ENCODE data around the gene MRPS24. TPM values are rescaled to one million over a fixed set of nuclear protein-coding genes. Genes with fewer than 3 reads are reported as not detected.

The MRPS24 gene
- total and polyA plus RNA-seq, 10 of the 15 experiments (the other 5 are each of a cell fraction or from before 2014, with no cell fraction given), result 27.6 to 164 (median 106) TPM

DNA sequence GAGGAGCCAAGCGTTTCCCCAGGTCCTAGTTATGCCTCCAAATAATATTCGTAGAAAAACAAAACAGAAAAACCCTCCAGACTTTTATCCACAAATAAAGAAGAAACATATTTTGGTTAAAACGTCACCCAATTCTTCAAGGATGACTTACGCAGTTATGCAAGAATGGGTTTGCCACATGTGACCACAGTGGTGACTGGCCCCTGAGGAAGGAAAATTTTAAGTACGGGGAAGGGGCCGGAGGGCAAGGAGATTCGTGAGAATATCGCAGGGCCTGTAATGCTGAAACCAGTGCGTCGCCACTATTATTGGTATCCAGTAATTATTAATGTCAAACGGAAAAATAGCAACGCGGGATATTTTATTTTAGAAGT, 537 bp upstream of the MRPS24 start (continued):
- TF ChIP-seq, protein P1, sequence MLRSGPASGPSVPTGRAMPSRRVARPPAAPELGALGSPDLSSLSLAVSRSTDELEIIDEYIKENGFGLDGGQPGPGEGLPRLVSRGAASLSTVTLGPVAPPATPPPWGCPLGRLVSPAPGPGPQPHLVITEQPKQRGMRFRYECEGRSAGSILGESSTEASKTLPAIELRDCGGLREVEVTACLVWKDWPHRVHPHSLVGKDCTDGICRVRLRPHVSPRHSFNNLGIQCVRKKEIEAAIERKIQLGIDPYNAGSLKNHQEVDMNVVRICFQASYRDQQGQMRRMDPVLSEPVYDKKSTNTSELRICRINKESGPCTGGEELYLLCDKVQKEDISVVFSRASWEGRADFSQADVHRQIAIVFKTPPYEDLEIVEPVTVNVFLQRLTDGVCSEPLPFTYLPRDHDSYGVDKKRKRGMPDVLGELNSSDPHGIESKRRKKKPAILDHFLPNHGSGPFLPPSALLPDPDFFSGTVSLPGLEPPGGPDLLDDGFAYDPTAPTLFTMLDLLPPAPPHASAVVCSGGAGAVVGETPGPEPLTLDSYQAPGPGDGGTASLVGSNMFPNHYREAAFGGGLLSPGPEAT (IDR thresholded peaks at IDR 0.05; ENCODE audit: low read depth), result 0 out of 2 replicates have a peak, but pooled peaks have one; percentile 2
- TF ChIP-seq, protein P2, sequence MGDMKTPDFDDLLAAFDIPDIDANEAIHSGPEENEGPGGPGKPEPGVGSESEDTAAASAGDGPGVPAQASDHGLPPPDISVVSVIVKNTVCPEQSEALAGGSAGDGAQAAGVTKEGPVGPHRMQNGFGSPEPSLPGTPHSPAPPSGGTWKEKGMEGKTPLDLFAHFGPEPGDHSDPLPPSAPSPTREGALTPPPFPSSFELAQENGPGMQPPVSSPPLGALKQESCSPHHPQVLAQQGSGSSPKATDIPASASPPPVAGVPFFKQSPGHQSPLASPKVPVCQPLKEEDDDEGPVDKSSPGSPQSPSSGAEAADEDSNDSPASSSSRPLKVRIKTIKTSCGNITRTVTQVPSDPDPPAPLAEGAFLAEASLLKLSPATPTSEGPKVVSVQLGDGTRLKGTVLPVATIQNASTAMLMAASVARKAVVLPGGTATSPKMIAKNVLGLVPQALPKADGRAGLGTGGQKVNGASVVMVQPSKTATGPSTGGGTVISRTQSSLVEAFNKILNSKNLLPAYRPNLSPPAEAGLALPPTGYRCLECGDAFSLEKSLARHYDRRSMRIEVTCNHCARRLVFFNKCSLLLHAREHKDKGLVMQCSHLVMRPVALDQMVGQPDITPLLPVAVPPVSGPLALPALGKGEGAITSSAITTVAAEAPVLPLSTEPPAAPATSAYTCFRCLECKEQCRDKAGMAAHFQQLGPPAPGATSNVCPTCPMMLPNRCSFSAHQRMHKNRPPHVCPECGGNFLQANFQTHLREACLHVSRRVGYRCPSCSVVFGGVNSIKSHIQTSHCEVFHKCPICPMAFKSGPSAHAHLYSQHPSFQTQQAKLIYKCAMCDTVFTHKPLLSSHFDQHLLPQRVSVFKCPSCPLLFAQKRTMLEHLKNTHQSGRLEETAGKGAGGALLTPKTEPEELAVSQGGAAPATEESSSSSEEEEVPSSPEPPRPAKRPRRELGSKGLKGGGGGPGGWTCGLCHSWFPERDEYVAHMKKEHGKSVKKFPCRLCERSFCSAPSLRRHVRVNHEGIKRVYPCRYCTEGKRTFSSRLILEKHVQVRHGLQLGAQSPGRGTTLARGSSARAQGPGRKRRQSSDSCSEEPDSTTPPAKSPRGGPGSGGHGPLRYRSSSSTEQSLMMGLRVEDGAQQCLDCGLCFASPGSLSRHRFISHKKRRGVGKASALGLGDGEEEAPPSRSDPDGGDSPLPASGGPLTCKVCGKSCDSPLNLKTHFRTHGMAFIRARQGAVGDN (IDR thresholded peaks at IDR 0.05), result no peak
- TF ChIP-seq, protein P3, sequence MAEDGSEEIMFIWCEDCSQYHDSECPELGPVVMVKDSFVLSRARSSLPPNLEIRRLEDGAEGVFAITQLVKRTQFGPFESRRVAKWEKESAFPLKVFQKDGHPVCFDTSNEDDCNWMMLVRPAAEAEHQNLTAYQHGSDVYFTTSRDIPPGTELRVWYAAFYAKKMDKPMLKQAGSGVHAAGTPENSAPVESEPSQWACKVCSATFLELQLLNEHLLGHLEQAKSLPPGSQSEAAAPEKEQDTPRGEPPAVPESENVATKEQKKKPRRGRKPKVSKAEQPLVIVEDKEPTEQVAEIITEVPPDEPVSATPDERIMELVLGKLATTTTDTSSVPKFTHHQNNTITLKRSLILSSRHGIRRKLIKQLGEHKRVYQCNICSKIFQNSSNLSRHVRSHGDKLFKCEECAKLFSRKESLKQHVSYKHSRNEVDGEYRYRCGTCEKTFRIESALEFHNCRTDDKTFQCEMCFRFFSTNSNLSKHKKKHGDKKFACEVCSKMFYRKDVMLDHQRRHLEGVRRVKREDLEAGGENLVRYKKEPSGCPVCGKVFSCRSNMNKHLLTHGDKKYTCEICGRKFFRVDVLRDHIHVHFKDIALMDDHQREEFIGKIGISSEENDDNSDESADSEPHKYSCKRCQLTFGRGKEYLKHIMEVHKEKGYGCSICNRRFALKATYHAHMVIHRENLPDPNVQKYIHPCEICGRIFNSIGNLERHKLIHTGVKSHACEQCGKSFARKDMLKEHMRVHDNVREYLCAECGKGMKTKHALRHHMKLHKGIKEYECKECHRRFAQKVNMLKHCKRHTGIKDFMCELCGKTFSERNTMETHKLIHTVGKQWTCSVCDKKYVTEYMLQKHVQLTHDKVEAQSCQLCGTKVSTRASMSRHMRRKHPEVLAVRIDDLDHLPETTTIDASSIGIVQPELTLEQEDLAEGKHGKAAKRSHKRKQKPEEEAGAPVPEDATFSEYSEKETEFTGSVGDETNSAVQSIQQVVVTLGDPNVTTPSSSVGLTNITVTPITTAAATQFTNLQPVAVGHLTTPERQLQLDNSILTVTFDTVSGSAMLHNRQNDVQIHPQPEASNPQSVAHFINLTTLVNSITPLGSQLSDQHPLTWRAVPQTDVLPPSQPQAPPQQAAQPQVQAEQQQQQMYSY (CRISPR knock-in tag; IDR thresholded peaks at IDR 0.05), result no peak
- TF ChIP-seq WRNIP1 (IDR thresholded peaks at IDR 0.05; ENCODE audit: borderline replicate concordance, low read depth, low read length) (no peak), MTA3 (IDR thresholded peaks at IDR 0.05; ENCODE audit: borderline replicate concordance, low read length) (no peak), CHD1 (IDR thresholded peaks at IDR 0.05; ENCODE audit: low read depth, low read length) (no peak), BRCA1 (IDR thresholded peaks at IDR 0.05; ENCODE audit: low read depth, low read length) (no peak), ZNF207 (IDR thresholded peaks at IDR 0.05; ENCODE audit: borderline replicate concordance) (no peak), SREBF2 (IDR thresholded peaks at IDR 0.05; ENCODE audit: low read length) (no peak), EED (IDR thresholded peaks at IDR 0.05; ENCODE audit: low read depth) (0 out of 2 replicates have a peak, but pooled peaks have one; percentile 4), SRF (IDR thresholded peaks at IDR 0.05; ENCODE audit: low read depth in 2 of 2, low read length in 2 of 2) (no peak), HDGF (IDR thresholded peaks at IDR 0.05) (no peak), EZH2 (IDR thresholded peaks at IDR 0.05; ENCODE audit: borderline replicate concordance, control insufficient read depth, low read depth, low read length) (no peak), SMAD1 (IDR thresholded peaks at IDR 0.05; ENCODE audit: low read depth, partially characterized antibody) (no peak), CEBPB (IDR thresholded peaks at IDR 0.05; ENCODE audit: borderline replicate concordance in 1 of 2, low read depth in 2 of 2, low read length in 2 of 2) (no peak)
- TF ChIP-seq, protein P4, sequence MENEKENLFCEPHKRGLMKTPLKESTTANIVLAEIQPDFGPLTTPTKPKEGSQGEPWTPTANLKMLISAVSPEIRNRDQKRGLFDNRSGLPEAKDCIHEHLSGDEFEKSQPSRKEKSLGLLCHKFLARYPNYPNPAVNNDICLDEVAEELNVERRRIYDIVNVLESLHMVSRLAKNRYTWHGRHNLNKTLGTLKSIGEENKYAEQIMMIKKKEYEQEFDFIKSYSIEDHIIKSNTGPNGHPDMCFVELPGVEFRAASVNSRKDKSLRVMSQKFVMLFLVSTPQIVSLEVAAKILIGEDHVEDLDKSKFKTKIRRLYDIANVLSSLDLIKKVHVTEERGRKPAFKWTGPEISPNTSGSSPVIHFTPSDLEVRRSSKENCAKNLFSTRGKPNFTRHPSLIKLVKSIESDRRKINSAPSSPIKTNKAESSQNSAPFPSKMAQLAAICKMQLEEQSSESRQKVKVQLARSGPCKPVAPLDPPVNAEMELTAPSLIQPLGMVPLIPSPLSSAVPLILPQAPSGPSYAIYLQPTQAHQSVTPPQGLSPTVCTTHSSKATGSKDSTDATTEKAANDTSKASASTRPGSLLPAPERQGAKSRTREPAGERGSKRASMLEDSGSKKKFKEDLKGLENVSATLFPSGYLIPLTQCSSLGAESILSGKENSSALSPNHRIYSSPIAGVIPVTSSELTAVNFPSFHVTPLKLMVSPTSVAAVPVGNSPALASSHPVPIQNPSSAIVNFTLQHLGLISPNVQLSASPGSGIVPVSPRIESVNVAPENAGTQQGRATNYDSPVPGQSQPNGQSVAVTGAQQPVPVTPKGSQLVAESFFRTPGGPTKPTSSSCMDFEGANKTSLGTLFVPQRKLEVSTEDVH (IDR thresholded peaks at IDR 0.05; ENCODE audit: low read depth, partially characterized antibody), result no peak

Measured in GM12878 (cell line).